GM19351 (cell line): ENCODE measurements around the gene ZNF716.
"Not testable (repeated sequence)": the region's sequence is repeated elsewhere in the genome, so short reads cannot be mapped to it uniquely, and the experiment has no call there.

Source experiments
- ATAC-seq: cut with Tn5 transposase; IDR thresholded peaks from one replicate; pipeline ENCODE4 v1.9.1; 2021; ENCODE audit warnings: mild to moderate bottlenecking, moderate library complexity; ENCODE audit not compliant: unreplicated experiment

ZNF716 gene

GRCh38 chr7:57449904-57450303 is at the start of gene ZNF716:
Gene ZNF716, plus strand, starts transcription at chr7:57450177. Its CDS starts 112 bp downstream, at chr7:57450289.
- no peak for ATAC-seq

- ATAC-seq: no peak
Observed at GRCh38 chr7:57400531-57401155, 49.3 kb upstream of the ZNF716 start.

GRCh38 chr7:57403051-57403450 is 46.9 kb upstream of the ZNF716 start:
- ATAC-seq: not testable (repeated sequence)

- ATAC-seq: no peak
Observed at GRCh38 chr7:57403601-57404342, 46.2 kb upstream of the ZNF716 start.

GRCh38 chr7:57404343-57404966 is 45.5 kb upstream of the ZNF716 start:
- ATAC-seq: no peak

- ATAC-seq: no peak
Observed at GRCh38 chr7:57404967-57405421, 45.0 kb upstream of the ZNF716 start.

- ATAC-seq: no peak
Observed at GRCh38 chr7:57407125-57407524, 42.9 kb upstream of the ZNF716 start.

- no peak for ATAC-seq
Observed at GRCh38 chr7:57412168-57412567, 37.8 kb upstream of the ZNF716 start.

GRCh38 chr7:57412618-57413017 is 37.4 kb upstream of the ZNF716 start:
- no peak for ATAC-seq

- ATAC-seq: no peak
Observed at GRCh38 chr7:57413529-57414398, 36.2 kb upstream of the ZNF716 start.

- ATAC-seq: no peak
Observed at GRCh38 chr7:57414415-57414814, 35.6 kb upstream of the ZNF716 start.

GRCh38 chr7:57414852-57415251 is 35.1 kb upstream of the ZNF716 start:
- ATAC-seq: no peak

GRCh38 chr7:57415326-57415725 is 34.7 kb upstream of the ZNF716 start:
- no peak for ATAC-seq

- no peak for ATAC-seq
Observed at GRCh38 chr7:57415730-57416129, 34.2 kb upstream of the ZNF716 start.

- ATAC-seq: no peak
Observed at GRCh38 chr7:57416601-57417358, 33.2 kb upstream of the ZNF716 start.

GRCh38 chr7:57417736-57418135 is 32.2 kb upstream of the ZNF716 start:
- no peak for ATAC-seq

GRCh38 chr7:57423768-57424167 is 26.2 kb upstream of the ZNF716 start:
- ATAC-seq: no peak

GRCh38 chr7:57424515-57425238 is 25.3 kb upstream of the ZNF716 start:
- no peak for ATAC-seq

GRCh38 chr7:57425239-57425944 is 24.6 kb upstream of the ZNF716 start:
- ATAC-seq: no peak
